ENCODE data around the gene GTF2A2. TPM values are rescaled to one million over a fixed set of nuclear protein-coding genes. Genes with fewer than 3 reads are reported as not detected.

GTF2A2 gene
- total RNA-seq, 1 donor from 2014 or later = 22.3 TPM

DNA sequence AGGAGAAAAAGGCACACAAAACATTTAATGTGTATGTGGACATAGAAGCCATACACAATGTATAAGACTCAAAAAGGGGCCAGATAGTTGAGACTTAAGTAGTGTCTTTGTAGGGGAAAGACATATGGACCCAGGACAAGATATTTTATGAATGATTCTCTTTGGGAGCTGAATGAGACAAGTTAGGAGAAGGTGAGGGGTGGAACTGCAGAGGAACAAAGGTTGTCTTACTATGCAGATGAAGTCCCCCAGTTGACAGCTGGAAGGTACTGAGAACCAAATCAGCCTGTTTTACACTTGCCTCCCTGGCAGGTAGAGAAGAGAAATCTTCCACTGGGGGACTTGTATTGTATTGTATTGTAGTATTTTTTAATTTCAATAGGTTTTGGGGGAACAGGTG lies 60.7 kb downstream of the GTF2A2 start:
- no peak for DNase-seq

DNA sequence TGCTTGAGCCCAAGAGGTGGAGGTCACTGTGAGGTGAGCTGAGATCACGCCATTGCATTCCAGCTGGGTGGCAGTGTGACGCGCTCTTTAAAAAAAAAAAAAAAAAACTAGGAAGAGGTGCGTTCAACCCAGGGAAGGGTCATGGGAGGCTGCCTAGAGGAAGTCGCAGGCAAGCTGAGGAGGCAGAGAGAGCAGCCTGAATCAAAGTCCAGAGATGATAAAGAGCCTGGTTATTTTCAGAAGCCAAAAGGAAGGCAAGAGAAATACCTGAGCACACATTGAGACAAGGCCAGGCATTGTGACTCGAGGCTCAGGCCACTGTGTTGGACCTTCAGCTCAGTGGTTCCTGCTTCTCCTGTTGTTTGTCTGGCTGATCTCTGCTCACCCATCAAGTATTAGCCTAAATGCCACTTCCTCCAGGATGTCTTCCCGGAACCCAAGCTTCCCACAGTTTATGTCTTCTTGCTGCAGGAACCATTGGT lies 61.8 kb downstream of the GTF2A2 start:
- DNase-seq = no peak

DNA sequence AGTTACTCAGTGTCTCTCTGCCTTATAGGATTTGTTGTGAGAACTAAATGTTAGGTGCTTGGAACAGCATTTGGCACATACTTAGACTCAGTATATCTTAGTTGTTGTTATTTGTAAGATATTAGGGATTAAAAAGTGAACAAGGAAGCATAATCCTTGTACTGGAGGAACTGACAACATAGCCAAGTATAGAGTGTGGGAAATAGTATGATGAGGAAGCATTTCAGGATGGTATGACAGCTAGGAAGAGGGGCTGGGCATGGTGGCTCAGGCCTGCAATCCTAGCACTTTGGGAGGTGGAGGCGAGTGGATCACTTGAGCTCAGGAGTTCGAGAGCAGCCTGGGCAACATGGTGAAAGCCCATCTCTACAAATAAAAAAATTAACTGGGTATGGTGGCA lies 62.3 kb downstream of the GTF2A2 start:
- DNase-seq = no peak

DNA sequence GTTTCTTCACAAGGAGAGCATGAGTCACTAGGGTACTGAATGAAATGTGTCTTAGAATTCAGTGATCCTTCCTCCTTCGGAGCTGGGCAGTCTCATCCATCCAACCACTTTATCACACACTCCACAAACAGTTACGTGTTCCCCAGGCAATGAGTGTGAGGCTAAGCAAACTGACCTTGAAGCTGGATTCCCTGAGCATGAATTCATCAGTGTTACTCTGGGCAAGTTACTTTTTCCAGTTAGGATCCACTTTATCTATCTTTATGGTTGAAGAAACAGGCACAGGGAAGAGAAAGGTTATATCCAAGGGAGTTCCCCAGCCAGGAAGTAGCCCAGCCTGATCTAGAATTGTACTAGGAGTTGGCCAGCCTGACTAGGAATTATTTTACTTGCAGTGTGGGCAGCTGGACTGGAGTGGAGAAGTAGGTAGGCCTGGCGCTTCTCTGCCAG lies 62.8 kb downstream of the GTF2A2 start:
- no peak for DNase-seq

DNA sequence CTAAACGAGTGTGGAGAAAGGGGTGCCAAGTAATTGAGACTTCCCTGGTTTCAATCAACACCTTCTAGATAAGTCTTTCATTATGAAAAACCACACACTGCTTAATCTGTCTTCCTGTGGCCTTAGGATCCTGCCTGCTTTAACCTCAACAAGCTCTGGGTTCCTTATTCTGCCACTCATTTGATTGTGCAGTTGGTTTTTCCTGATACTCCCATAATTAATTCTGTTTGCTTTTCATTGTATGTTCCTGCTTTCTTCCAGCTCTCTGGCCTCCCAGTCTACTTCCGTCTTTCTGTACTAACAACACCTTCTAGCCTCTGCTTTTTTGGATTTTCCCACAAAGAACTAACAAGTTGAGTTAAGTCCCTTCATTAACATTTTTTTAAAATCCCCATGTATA lies 66.0 kb downstream of the GTF2A2 start:
- DNase-seq = no peak

DNA sequence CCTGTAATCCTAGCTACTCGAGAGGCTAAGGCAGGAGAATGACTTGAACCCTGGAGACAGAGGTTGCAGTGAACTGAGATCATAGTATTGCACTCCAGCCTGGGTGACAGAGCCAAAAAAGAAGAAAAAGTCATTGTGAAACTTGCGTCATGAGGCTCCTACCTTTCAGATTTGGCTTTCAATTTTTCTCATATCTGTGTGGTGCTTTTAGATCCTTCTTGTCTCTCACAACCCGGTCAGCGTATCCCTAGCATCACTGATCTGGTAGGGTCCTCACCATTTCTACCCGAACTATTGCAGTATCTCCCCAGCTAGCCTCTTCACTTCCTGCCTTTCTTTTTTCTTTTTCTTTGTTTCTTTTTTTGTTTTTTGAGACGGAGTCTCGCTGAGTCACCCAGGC lies 67.3 kb downstream of the GTF2A2 start:
- DNase-seq = no peak

Other genes with a start within 250 kb of the GTF2A2 start
- gene FAM81A, start 219.3 kb downstream of the GTF2A2 start, total RNA-seq = 93.1 TPM
- gene GCNT3, start 45.7 kb downstream of the GTF2A2 start, total RNA-seq = not detected
- 81.9 TPM for gene BNIP2, start 31.8 kb upstream of the GTF2A2 start, total RNA-seq